GM18526 (cell line): ENCODE data around the gene USP36.

ENCODE experiments used
- POLR2A ChIP-seq: IDR thresholded peaks from 3 replicates; pipeline ENCODE4 v1.6.1; 2011; ENCODE audit not compliant: insufficient read length; ENCODE audit errors: extremely low read depth

The USP36 gene

DNA sequence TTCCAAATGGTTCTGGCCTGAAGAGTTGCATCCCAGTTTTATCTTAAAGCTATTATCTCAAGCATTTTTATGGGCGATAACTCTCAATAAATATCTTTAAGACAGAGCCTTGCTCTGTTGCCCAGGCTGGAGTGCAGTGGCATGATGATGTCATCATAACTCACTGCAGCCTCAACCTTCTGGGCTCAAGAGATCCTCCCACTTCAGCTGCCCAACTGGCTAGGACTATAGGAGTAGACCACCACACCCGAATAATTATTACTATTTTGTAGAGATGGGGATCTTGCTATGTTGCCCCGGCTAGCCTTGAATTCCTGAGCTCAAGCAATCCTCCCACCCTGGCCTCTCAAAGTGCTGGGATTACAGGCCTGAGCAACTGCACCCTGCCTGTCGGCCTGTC lies 32.5 kb downstream of the USP36 start:
- no peak for TF ChIP-seq POLR2A

- no peak for TF ChIP-seq POLR2A
Observed at GRCh38 chr17:78806451-78806850, 34.2 kb downstream of the USP36 start.

- TF ChIP-seq POLR2A, result no peak
Observed at GRCh38 chr17:78805301-78805700, 35.3 kb downstream of the USP36 start.

- no peak for TF ChIP-seq POLR2A
Observed at GRCh38 chr17:78804777-78805176, 35.8 kb downstream of the USP36 start.

- no peak for TF ChIP-seq POLR2A
Observed at GRCh38 chr17:78803186-78803845, 37.3 kb downstream of the USP36 start.

- no peak for TF ChIP-seq POLR2A
Observed at GRCh38 chr17:78802459-78802858, 38.2 kb downstream of the USP36 start.

DNA sequence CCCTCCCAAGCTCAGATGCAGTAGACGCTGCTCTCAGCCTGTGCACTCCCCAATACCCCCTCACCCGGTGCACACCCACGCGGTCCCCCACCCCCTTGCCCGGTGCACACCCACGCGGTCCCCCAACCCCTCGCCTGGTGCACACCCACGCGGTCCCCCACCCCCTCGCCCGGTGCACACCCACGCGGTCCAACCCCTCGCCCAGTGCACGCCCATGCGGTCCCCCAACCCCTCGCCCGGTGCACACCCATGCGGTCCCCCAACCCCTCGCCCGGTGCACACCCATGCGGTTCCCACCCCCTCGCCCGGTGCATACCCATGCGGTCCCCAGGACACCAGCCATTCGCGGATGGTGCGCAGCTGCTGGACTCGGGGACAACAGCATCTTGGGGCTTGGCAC lies 38.6 kb downstream of the USP36 start:
- TF ChIP-seq POLR2A, result no peak

GRCh38 chr17:78800132-78800931 lies 40.3 kb downstream of the USP36 start:
- TF ChIP-seq POLR2A, result no peak

- TF ChIP-seq POLR2A, result no peak
Observed at GRCh38 chr17:78798695-78799559, 41.7 kb downstream of the USP36 start.

DNA sequence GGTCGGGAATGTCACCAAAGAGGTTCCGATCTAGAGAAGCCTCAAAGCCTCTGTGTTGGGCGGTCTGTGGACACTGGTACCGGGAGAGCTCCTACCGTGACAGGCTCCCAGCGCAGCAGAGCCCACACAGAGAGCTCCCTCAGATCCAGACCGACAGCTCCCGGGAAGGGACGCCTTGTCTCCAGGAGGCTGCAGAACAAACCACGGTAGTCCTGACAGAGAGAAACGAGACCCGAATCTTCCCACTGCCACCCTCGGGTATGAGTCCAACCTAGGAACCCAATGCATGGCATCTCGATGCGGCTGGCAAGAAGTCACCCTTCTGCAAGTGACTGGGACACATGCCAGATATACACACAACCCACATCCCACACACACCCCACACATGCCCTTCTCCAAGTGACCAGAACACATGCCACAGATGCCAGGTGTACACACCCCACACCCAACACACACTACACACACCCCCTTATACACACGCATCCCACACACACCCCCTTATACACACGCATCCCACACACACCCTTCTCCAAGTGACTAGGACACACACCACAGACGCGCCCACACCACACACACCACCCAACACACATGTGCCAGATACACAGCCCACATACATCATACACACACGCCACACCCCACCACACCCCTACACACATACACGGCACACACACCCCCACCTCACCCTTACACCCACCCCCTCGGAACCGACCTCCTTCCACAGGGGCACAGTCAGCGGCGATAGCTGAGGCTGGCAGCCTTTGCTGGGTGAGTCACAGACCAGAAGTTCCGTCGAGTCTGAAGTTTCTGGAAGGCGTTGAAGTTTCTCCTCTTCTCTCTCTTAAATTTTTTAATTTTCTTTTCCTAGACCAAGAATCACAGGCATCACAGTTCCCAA lies 42.7 kb downstream of the USP36 start:
- no peak for TF ChIP-seq POLR2A

DNA sequence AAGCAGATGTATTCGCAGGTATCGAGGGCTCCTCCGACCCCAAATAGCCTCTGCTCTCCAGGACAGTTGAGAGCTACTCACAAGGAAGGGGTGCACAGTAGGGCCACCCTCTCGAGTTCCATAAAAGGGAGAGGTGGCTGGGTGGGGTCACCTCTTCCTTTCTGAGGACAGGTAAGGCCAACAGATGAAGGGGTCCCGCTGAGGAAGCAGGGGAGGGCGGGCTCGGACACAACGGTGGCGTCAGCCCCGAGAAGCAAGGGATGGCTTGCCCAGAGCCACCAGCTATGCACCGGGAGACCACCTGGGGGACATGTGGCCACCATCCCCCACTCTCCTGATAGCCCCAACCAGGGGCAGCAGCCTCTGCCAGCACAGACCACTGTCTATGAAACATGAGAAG lies 43.4 kb downstream of the USP36 start:
- no peak for TF ChIP-seq POLR2A

DNA sequence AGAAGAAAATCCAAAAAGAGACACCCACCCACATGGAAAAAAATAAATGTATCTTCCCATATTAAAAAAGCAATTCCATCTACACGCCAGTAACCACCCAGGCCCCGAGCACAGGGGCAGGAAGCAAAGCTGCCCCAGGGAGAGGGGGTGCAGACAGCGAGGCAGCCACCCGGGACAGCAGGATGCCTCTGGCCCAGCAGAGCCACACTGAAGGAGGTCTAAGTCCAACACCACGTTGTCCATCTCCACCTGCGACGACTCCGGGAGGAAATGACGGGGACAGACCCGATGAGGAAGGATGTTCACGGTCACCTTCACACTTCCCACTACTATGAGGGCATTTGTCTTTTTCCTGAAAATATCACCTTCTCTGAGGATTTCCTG lies 44.1 kb downstream of the USP36 start:
- no peak for TF ChIP-seq POLR2A

DNA sequence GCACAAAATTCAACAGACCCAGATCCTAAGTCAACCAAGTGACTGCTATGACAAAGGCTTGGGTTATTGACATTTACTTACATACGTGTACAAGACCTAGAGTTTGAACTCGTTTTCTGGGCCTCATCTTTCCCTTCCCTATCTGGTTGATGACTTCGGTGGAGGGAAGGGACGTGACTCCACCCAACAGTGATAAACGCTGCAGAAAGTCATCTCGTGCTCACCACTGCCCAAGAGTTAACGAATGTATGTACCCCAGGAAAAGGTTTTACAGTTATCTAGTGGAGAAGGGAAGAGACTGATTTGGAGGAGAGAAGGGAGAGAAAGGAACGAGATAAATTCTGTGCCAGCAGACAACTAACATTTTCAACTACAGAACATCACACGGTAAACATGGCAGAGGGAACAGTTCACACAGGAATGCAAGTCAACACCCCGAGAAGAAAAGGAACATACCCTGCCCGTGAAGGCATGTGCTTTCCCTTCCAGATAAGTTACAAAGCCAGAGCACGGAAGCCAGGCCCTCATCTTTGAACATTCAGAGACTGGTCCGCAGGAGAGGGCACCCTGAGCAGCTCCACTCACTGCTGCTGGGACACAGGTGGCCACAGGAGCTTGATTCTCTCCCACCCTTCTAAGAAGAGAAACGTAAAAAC lies 44.6 kb downstream of the USP36 start:
- TF ChIP-seq POLR2A, result no peak
